IPS DF 19.7 (cell line): ENCODE measurements around the gene ADIPOQ.
"Not testable (repeated sequence)": the region's sequence is repeated elsewhere in the genome, so short reads cannot be mapped to it uniquely, and the experiment has no call there.

ENCODE experiments used
- DNase-seq: peaks from one replicate; pipeline ENCODE4 v3.0.0-alpha.2; 2013; ENCODE audit warnings: low read depth, low spot score

Gene ADIPOQ

GRCh38 chr3:186842426-186843038, at the start of gene ADIPOQ:
Gene ADIPOQ, plus strand, starts transcription at chr3:186842710. Its CDS starts 10,349 bp downstream, at chr3:186853059.
- no peak for DNase-seq

GRCh38 chr3:186798239-186798874, 44.2 kb upstream of the ADIPOQ start:
- DNase-seq = no peak

- DNase-seq = no peak
Measured at GRCh38 chr3:186800285-186800684, 42.2 kb upstream of the ADIPOQ start.

GRCh38 chr3:186802701-186803100, 39.8 kb upstream of the ADIPOQ start:
- DNase-seq = no peak

- not testable (repeated sequence) for DNase-seq
Measured at GRCh38 chr3:186803447-186803846, 39.1 kb upstream of the ADIPOQ start.

- DNase-seq = no peak
Measured at GRCh38 chr3:186806089-186807055, 36.1 kb upstream of the ADIPOQ start, which contains the start of gene RFC4. Gene RFC4, minus strand, starts transcription at chr3:186806482. Its CDS starts 1,769 bp downstream, at chr3:186804713.

GRCh38 chr3:186807231-186807630, 35.3 kb upstream of the ADIPOQ start:
- no peak for DNase-seq

GRCh38 chr3:186810336-186810996, 32.0 kb upstream of the ADIPOQ start:
- DNase-seq = no peak

- not testable (repeated sequence) for DNase-seq
Measured at GRCh38 chr3:186811313-186811712, 31.2 kb upstream of the ADIPOQ start.

- DNase-seq = no peak
Measured at GRCh38 chr3:186814100-186814499, 28.4 kb upstream of the ADIPOQ start.

- DNase-seq = no peak
Measured at GRCh38 chr3:186815435-186815834, 27.1 kb upstream of the ADIPOQ start.

GRCh38 chr3:186818516-186818915, 24.0 kb upstream of the ADIPOQ start:
- DNase-seq = no peak

GRCh38 chr3:186818956-186819355, 23.6 kb upstream of the ADIPOQ start:
- DNase-seq = no peak

GRCh38 chr3:186821429-186822387, 20.8 kb upstream of the ADIPOQ start:
- no peak for DNase-seq

GRCh38 chr3:186822388-186822759, 20.1 kb upstream of the ADIPOQ start:
- not testable (repeated sequence) for DNase-seq

- no peak for DNase-seq
Measured at GRCh38 chr3:186823386-186823785, 19.1 kb upstream of the ADIPOQ start.

GRCh38 chr3:186824430-186825139, 17.9 kb upstream of the ADIPOQ start:
- no peak for DNase-seq

GRCh38 chr3:186825294-186825821, 17.2 kb upstream of the ADIPOQ start:
- no peak for DNase-seq

GRCh38 chr3:186825872-186826409, 16.6 kb upstream of the ADIPOQ start:
- DNase-seq = no peak
